Stomach (tissue), 9 donors: ENCODE data around the gene CORT. TPM values are rescaled to one million over a fixed set of nuclear protein-coding genes. Genes with fewer than 3 reads are reported as not detected.

Experiments used
- DNase-seq, 2 donors: peaks; one replicate each; pipeline versions ENCODE4 v3.0.0 to v3.0.0-alpha.2; 2013 to 2019
- H3K27ac ChIP-seq, 5 donors: fragments of 200-600 bp in 4 of 5; sonication (generic) in 4 of 5; one replicate each; pipeline ENCODE4 v1.5.1; 2013 to 2019; ENCODE audit warnings: mild to moderate bottlenecking in 1 of 5, moderate library complexity in 1 of 5
- H3K27me3 ChIP-seq, 3 donors: fragments of 200-600 bp; sonication (generic); one replicate each; pipeline ENCODE4 v1.5.1; 2017 to 2019; ENCODE audit warnings: mixed run types in 1 of 3
- H3K36me3 ChIP-seq, 4 donors: fragments of 200-600 bp; sonication (generic); 1 replicate in 3 of 4; 2 replicates in 1 of 4; pipeline ENCODE4 v1.5.1; 2016 to 2019
- H3K4me1 ChIP-seq, 4 donors: fragments of 200-600 bp; sonication (generic); one replicate each; pipeline ENCODE4 v1.5.1; 2016 to 2019
- H3K4me3 ChIP-seq, 4 donors: fragments of 200-600 bp; sonication (generic) in 3 of 4; one replicate each; pipeline ENCODE4 v1.5.1; 2016 to 2019; ENCODE audit warnings: mild to moderate bottlenecking in 1 of 4
- H3K9me3 ChIP-seq, 4 donors: fragments of 200-600 bp; sonication (generic); one replicate each; pipeline ENCODE4 v1.5.1; 2016 to 2019
- EP300 ChIP-seq: sonication (generic); formaldehyde crosslinking; IDR thresholded peaks from one replicate; pipeline ENCODE4 v1.6.1; 2017; ENCODE audit warnings: antibody characterized with exemption
- POLR2A ChIP-seq, 4 donors: fragments of 450-650 bp; IDR thresholded peaks; one replicate each; pipeline ENCODE4 v1.6.1; 2016; ENCODE audit warnings: antibody characterized with exemption in 4 of 4, control low read depth in 2 of 4, mild to moderate bottlenecking in 1 of 4, moderate library complexity in 1 of 4
- POLR2AphosphoS5 ChIP-seq, 3 donors: sonication (generic); formaldehyde crosslinking; IDR thresholded peaks; one replicate each; pipeline ENCODE4 v1.6.1; 2016; ENCODE audit warnings: antibody characterized with exemption in 3 of 3
- WGBS, 5 donors: extraction: QIAGEN DNeasy Blood & Tissue Kit in 3 of 5; methylation state at CpG; one replicate each; pipeline versions ENCODE4 v1.1.5 to v1.1.7; 2013 to 2018; 5-methylcytosine and 5-hydroxymethylcytosine counted together
- intact Hi-C: fragments of 100-400 bp; cut with DNase I; formaldehyde crosslinking; loops from one replicate; pipeline ENCODE4 v1.15.1; 2023; ENCODE audit warnings: low total_unique reads
- polyA plus RNA-seq, 3 donors: library from polyadenylated mRNA; stranded (reverse); fragments of 200-250 nt; gene quantifications; one replicate each; pipeline ENCODE4 v1.2.3, GENCODE V29; 2013
- total RNA-seq, 5 donors: library from RNA; depleted of rRNA; stranded (reverse); fragments of >200 nt; gene quantifications; one replicate each; pipeline versions ENCODE4 v1.1.0 to v1.2.3, GENCODE V29; 2014 to 2016
- TF ChIP-seq, protein P1 (sequence below), 7 experiments: fragments of 450-650 bp in 4 of 7; fragments of 200-600 bp in 3 of 7; sonication (generic) in 3 of 7; IDR thresholded peaks; one replicate each; pipeline ENCODE4 v1.5.1; 2016 to 2019; ENCODE audit warnings: antibody characterized with exemption in 7 of 7, control low read depth in 2 of 7, mild to moderate bottlenecking in 1 of 7
- donor health status: healthy with polysubstance abuse.
- donor health status: Bipolar disorder and iron deficiency.
- donor health status: healthy.

Gene CORT
- total and polyA plus RNA-seq, 8 donors = 0.40 to 4.0 (median 1.7) TPM; not detected in 4

DNA sequence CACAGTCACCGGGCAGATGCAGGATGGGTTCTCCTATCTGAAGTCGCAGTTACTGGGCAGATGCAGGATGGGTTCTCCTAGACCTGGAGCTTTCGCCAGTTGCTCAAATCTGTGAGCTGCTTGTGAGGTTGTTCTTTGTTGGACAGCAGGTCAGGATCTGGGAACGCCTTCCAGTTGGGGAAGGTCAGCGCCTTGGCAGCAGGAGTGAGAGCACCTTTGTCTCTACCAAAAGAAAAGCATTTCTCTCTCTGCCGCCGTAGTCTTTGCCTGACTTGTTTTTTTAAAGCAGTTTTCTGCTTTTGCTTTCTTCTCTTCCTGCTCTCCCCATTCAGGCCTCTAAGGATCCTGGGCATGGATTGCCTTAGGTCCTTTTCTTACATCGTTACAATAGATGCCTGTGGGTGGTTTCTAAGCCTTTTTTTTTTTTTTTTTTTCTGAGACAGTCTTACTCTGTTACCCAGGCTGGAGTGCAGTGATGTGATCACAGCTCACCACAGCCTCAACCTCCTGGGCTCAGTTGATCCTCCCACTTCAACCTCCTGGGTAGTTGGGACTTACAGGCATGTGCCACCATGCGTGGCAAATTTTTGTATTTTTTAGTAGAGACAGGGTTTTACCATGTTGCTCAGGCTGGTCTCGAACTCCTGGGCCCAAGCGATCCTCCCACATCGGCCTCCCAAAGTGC is 40.6 kb downstream of the CORT start:
- DNase-seq = no peak

DNA sequence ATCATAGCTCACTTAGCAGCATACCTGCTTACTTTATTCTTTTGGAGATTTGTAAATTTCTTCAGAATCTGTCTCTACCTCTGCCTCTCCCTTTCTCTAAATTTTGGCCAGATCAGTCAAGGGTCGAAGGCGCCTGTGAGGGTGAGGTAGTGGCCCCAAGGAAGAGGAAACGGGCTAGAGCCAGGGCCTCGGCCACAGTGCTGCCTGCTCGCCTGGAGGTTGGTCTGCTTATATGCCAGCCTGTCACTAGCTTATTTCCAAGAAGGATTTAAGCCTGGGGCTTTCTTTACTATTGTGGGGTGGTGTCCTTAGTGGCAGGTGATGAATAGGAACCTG is 44.6 kb downstream of the CORT start:
- no peaks in the 10 kb centered on the region for H3K27me3 ChIP-seq
- intact Hi-C loops = loop anchor here (10.0 kb wide), 1 partner anchor 60 kb away; the partner anchor contains the start of gene CENPS

More for the DNA sequence above, 40.6 kb downstream of the CORT start:
- no peak overlapping the region for H3K4me3 ChIP-seq
- peaks cover 0 to 8% (median 4%) of the 10 kb centered on the region in 4 donors for H3K36me3 ChIP-seq
- peaks cover 12 to 28% (median 26%) of the 10 kb centered on the region in 4 donors for H3K4me1 ChIP-seq
- H3K27me3 ChIP-seq = no peaks in the 10 kb centered on the region
- WGBS, 5 donors = 65 to 81% (median 74%) methylated on average over 10 to 12 of the region's 12 CpGs
- H3K9me3 ChIP-seq = peaks cover 0 to 5% (median 0%) of the 10 kb centered on the region in 4 donors
- intact Hi-C loops = loop anchor here (10.0 kb wide), 1 partner anchor 56 kb away; the partner anchor contains the start of gene CENPS
- H3K27ac ChIP-seq = no peak overlapping the region
- no peak for TF ChIP-seq POLR2A (IDR thresholded peaks at IDR 0.05)
- no peak for TF ChIP-seq POLR2AphosphoS5 (IDR thresholded peaks at IDR 0.05)
- TF ChIP-seq, protein P1, sequence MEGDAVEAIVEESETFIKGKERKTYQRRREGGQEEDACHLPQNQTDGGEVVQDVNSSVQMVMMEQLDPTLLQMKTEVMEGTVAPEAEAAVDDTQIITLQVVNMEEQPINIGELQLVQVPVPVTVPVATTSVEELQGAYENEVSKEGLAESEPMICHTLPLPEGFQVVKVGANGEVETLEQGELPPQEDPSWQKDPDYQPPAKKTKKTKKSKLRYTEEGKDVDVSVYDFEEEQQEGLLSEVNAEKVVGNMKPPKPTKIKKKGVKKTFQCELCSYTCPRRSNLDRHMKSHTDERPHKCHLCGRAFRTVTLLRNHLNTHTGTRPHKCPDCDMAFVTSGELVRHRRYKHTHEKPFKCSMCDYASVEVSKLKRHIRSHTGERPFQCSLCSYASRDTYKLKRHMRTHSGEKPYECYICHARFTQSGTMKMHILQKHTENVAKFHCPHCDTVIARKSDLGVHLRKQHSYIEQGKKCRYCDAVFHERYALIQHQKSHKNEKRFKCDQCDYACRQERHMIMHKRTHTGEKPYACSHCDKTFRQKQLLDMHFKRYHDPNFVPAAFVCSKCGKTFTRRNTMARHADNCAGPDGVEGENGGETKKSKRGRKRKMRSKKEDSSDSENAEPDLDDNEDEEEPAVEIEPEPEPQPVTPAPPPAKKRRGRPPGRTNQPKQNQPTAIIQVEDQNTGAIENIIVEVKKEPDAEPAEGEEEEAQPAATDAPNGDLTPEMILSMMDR (IDR thresholded peaks at IDR 0.05) = no peak
- no peak for TF ChIP-seq EP300

DNA sequence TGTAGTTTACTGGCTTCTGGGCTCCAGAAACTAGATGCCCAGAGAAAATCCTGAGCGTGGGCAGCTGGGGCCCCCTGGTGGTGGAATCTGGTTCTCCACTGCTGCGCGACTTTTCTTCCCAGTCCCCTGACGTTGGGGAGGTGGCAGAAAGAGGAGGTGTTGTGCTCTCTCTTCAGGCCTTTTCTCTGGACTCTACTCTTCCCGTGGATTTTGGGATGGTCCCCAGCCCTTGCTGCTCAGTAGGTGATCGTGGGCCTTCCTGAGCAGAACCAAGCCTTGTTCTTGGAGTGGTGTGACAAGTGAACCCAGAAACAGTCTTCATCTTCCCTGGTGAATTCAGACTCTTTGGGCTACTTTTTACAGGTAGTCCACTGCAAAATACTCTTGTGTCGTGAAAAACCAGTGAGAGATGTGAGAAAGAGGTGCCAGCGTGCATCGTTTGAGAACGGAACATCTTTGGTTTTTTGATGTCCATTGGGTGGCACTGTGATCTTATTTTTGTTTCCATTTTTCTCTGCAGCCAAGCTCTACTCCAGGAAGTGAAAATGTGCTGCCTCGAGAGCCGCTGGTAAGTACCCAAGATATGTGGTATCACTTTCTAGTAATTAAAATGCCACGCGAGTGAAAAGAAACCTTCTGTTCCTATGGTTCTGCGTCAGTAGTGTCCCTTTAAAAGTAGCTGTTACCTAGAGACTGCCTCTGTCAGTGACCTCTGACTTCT is 45.1 kb downstream of the CORT start:
- WGBS, 5 donors = 1 to 4% (median 1%) methylated on average over 12 to 15 of the region's 15 CpGs
- H3K27ac ChIP-seq = peak overlapping the region; percentile 59 to 90 (median 78)
- peaks cover 20 to 27% (median 23%) of the 10 kb centered on the region in 4 donors for H3K4me1 ChIP-seq
- peak; percentile 84 to 88 for DNase-seq
- peak in 1 of 3 donors; percentile 32 for TF ChIP-seq POLR2AphosphoS5 (IDR thresholded peaks at IDR 0.05)
- TF ChIP-seq, protein P1 (IDR thresholded peaks at IDR 0.05) = peak in 6 of 7 experiments; percentile 13 to 97 (median 88)
- TF ChIP-seq POLR2A (IDR thresholded peaks at IDR 0.05) = no peak
- TF ChIP-seq EP300 = no peak
- H3K4me3 ChIP-seq = peak overlapping the region; percentile 24 to 36 (median 33)
- H3K36me3 ChIP-seq = peaks cover 0 to 14% (median 9%) of the 10 kb centered on the region in 4 donors
- H3K9me3 ChIP-seq = no peaks in the 10 kb centered on the region
- intact Hi-C loops = loop anchor here (10.0 kb wide), 1 partner anchor 60 kb away; the partner anchor contains the start of gene CENPS
- no peaks in the 10 kb centered on the region for H3K27me3 ChIP-seq

More for the DNA sequence above, 44.6 kb downstream of the CORT start:
- H3K9me3 ChIP-seq = no peaks in the 10 kb centered on the region
- peak overlapping the region in 2 of 4 donors; percentile 34 to 36 for H3K4me3 ChIP-seq
- H3K4me1 ChIP-seq = peaks cover 20 to 32% (median 28%) of the 10 kb centered on the region in 4 donors
- TF ChIP-seq, protein P1 (IDR thresholded peaks at IDR 0.05) = no peak
- no peak for TF ChIP-seq POLR2A (IDR thresholded peaks at IDR 0.05)
- TF ChIP-seq POLR2AphosphoS5 (IDR thresholded peaks at IDR 0.05) = no peak
- no peak for TF ChIP-seq EP300
- H3K27ac ChIP-seq = peak overlapping the region in 2 of 5 donors; percentile 81 to 90
- H3K36me3 ChIP-seq = peaks cover 0 to 15% (median 11%) of the 10 kb centered on the region in 4 donors
- WGBS, 5 donors = 67 to 84% (median 77%) methylated on average over 5 of the region's 5 CpGs
- DNase-seq = no peak

DNA sequence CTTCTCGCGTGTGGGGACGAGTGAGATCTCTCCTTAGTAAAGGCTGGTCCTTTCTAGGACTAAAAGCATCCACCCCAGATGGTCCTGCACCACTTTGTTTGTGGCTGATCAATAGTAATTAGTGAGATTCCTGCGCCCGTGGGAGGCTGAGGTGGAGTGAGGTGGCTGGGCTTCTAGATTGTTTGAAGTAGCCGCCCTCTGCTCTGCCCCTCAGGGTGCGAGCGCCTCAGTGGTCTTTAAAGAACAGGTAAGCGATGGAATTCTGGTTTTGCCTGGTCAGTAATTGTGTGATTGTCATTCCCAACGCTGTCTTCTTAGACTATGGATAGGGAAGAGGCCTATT is 45.6 kb downstream of the CORT start:
- H3K27ac ChIP-seq = peak overlapping the region; percentile 59 to 90 (median 78)
- H3K9me3 ChIP-seq = no peaks in the 10 kb centered on the region
- H3K27me3 ChIP-seq = no peaks in the 10 kb centered on the region
- no peak for DNase-seq
- peaks cover 0 to 14% (median 9%) of the 10 kb centered on the region in 4 donors for H3K36me3 ChIP-seq
- WGBS, 5 donors = 40 to 59% (median 45%) methylated on average over 10 of the region's 10 CpGs
- intact Hi-C loops = loop anchor here (10.0 kb wide), 1 partner anchor 61 kb away; the partner anchor contains the start of gene CENPS
- H3K4me1 ChIP-seq = peaks cover 16 to 25% (median 20%) of the 10 kb centered on the region in 4 donors
- TF ChIP-seq, protein P1 (IDR thresholded peaks at IDR 0.05) = no peak
- TF ChIP-seq POLR2A (IDR thresholded peaks at IDR 0.05) (no peak), POLR2AphosphoS5 (IDR thresholded peaks at IDR 0.05) (no peak), EP300 (no peak)
- H3K4me3 ChIP-seq = peak overlapping the region; percentile 24 to 36 (median 33)
